Suppressor macrophage treated with lipopolysaccharide for 4 hours (primary cell): ENCODE results near the gene MYRIP.
"Not testable (repeated sequence)": the region's sequence is repeated elsewhere in the genome, so short reads cannot be mapped to it uniquely, and the experiment has no call there.

Experiments used
- DNase-seq: peaks from one replicate; pipeline ENCODE4 v3.0.0-alpha.2; 2020

The MYRIP gene

GRCh38 chr3:40044487-40044886, 235.1 kb downstream of the MYRIP start:
- no peak for DNase-seq

GRCh38 chr3:40045051-40045450, 235.6 kb downstream of the MYRIP start:
- DNase-seq: no peak

GRCh38 chr3:40046149-40046548, 236.7 kb downstream of the MYRIP start:
- DNase-seq: no peak

GRCh38 chr3:40047406-40047805, 238.0 kb downstream of the MYRIP start:
- no peak for DNase-seq

- no peak for DNase-seq
These were observed 244.3 kb downstream of the MYRIP start for GRCh38 chr3:40053663-40054062.

- no peak for DNase-seq
These were observed 245.3 kb downstream of the MYRIP start for GRCh38 chr3:40054568-40055222.

- no peak for DNase-seq
These were observed 246.0 kb downstream of the MYRIP start for GRCh38 chr3:40055361-40055760.

GRCh38 chr3:40055956-40056355, 246.5 kb downstream of the MYRIP start:
- no peak for DNase-seq

- no peak for DNase-seq
These were observed 247.7 kb downstream of the MYRIP start for GRCh38 chr3:40057077-40057476.

GRCh38 chr3:40057786-40058185, 248.4 kb downstream of the MYRIP start:
- no peak for DNase-seq

GRCh38 chr3:40068636-40069035, 259.2 kb downstream of the MYRIP start:
- DNase-seq: no peak

- DNase-seq: no peak
These were observed 261.4 kb downstream of the MYRIP start for GRCh38 chr3:40070816-40071215.

GRCh38 chr3:40071683-40072238, 262.4 kb downstream of the MYRIP start:
- no peak for DNase-seq

GRCh38 chr3:40073310-40074007, 264.1 kb downstream of the MYRIP start:
- DNase-seq: no peak

GRCh38 chr3:40077139-40077538, 267.7 kb downstream of the MYRIP start:
- DNase-seq: not testable (repeated sequence)

- not testable (repeated sequence) for DNase-seq
These were observed 268.6 kb downstream of the MYRIP start for GRCh38 chr3:40077828-40078492.

GRCh38 chr3:40078590-40078989, 269.2 kb downstream of the MYRIP start:
- DNase-seq: no peak

- no peak for DNase-seq
These were observed 269.9 kb downstream of the MYRIP start for GRCh38 chr3:40079203-40079846.

GRCh38 chr3:40079847-40080240, 270.4 kb downstream of the MYRIP start:
- DNase-seq: no peak

- no peak for DNase-seq
These were observed 273.7 kb downstream of the MYRIP start for GRCh38 chr3:40083066-40083465.

- not testable (repeated sequence) for DNase-seq
These were observed 275.0 kb downstream of the MYRIP start for GRCh38 chr3:40084424-40084823.

- DNase-seq: no peak
These were observed 277.8 kb downstream of the MYRIP start for GRCh38 chr3:40086890-40087883.
